Liver (tissue), 3 donors: ENCODE results near the gene PARD3.

Experiments
- FOXA2 ChIP-seq: IDR thresholded peaks from 2 replicates; pipeline ENCODE4 v1.6.1; 2016; ENCODE audit warnings: antibody characterized with exemption
- HNF4A ChIP-seq, 2 donors: conservative IDR thresholded peaks; 2 replicates each; pipeline ENCODE4 v1.6.1; 2016; ENCODE audit warnings: antibody characterized with exemption in 2 of 2, mild to moderate bottlenecking in 2 of 2
- HNF4G ChIP-seq: IDR thresholded peaks from 2 replicates; pipeline ENCODE4 v1.6.1; 2016; ENCODE audit warnings: antibody characterized with exemption
- SP1 ChIP-seq: IDR thresholded peaks from 2 replicates; pipeline ENCODE4 v1.6.1; 2018; ENCODE audit warnings: antibody characterized with exemption, mild to moderate bottlenecking
- TAF1 ChIP-seq: conservative IDR thresholded peaks from 2 replicates; pipeline ENCODE4 v1.6.1; 2016; ENCODE audit warnings: antibody characterized with exemption, mild to moderate bottlenecking
- YY1 ChIP-seq: IDR thresholded peaks from 2 replicates; pipeline ENCODE4 v1.6.1; 2016; ENCODE audit warnings: antibody characterized with exemption, mild to moderate bottlenecking
- TF ChIP-seq, protein P1 (sequence below): fragments of 150-350 bp; IDR thresholded peaks from 2 replicates; pipeline ENCODE4 v1.5.1; 2017; ENCODE audit warnings: improper control_type of control experiment, low read depth, low read length; ENCODE audit not compliant: missing input control
- TF ChIP-seq, protein P2 (sequence below): IDR thresholded peaks from 2 replicates; pipeline ENCODE4 v1.6.1; 2016; ENCODE audit warnings: antibody characterized with exemption
- TF ChIP-seq, protein P3 (sequence below): IDR thresholded peaks from 2 replicates; pipeline ENCODE4 v1.6.1; 2016; ENCODE audit warnings: antibody characterized with exemption, mild to moderate bottlenecking
- TF ChIP-seq, protein P4 (sequence below): IDR thresholded peaks from 2 replicates; pipeline ENCODE4 v1.6.1; 2016; ENCODE audit warnings: antibody characterized with exemption
- donor health status: healthy.
- donor health status: healthy.

DNA sequence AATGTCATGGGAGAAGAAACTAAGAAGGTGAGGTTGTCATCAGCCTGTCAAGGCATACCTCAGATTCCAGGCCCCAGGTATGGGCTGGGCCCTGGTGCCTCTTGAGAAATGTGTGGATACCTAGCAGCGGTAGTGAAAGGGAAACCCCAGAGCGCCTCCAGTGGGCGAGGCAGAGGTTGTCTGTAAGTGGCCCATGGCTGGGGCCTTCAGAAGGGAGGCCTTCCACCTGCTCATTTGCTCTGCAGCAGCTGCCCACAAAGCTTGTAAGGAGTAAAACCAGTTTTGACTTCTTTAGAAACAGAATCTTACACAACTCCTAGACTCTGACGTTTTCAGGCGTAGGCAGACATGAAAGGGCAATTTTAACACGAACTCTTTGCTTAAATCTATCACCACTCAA, 509.9 kb downstream of the PARD3 start:
- TF ChIP-seq, protein P1, sequence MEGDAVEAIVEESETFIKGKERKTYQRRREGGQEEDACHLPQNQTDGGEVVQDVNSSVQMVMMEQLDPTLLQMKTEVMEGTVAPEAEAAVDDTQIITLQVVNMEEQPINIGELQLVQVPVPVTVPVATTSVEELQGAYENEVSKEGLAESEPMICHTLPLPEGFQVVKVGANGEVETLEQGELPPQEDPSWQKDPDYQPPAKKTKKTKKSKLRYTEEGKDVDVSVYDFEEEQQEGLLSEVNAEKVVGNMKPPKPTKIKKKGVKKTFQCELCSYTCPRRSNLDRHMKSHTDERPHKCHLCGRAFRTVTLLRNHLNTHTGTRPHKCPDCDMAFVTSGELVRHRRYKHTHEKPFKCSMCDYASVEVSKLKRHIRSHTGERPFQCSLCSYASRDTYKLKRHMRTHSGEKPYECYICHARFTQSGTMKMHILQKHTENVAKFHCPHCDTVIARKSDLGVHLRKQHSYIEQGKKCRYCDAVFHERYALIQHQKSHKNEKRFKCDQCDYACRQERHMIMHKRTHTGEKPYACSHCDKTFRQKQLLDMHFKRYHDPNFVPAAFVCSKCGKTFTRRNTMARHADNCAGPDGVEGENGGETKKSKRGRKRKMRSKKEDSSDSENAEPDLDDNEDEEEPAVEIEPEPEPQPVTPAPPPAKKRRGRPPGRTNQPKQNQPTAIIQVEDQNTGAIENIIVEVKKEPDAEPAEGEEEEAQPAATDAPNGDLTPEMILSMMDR: no peak
- TF ChIP-seq, protein P2, sequence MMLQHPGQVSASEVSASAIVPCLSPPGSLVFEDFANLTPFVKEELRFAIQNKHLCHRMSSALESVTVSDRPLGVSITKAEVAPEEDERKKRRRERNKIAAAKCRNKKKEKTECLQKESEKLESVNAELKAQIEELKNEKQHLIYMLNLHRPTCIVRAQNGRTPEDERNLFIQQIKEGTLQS: no peak
- TF ChIP-seq HNF4A (conservative IDR thresholded peaks at IDR 0.05) (no peak), TAF1 (no peak), HNF4G (no peak), YY1 (no peak), FOXA2 (no peak), SP1 (no peak)
- TF ChIP-seq, protein P3, sequence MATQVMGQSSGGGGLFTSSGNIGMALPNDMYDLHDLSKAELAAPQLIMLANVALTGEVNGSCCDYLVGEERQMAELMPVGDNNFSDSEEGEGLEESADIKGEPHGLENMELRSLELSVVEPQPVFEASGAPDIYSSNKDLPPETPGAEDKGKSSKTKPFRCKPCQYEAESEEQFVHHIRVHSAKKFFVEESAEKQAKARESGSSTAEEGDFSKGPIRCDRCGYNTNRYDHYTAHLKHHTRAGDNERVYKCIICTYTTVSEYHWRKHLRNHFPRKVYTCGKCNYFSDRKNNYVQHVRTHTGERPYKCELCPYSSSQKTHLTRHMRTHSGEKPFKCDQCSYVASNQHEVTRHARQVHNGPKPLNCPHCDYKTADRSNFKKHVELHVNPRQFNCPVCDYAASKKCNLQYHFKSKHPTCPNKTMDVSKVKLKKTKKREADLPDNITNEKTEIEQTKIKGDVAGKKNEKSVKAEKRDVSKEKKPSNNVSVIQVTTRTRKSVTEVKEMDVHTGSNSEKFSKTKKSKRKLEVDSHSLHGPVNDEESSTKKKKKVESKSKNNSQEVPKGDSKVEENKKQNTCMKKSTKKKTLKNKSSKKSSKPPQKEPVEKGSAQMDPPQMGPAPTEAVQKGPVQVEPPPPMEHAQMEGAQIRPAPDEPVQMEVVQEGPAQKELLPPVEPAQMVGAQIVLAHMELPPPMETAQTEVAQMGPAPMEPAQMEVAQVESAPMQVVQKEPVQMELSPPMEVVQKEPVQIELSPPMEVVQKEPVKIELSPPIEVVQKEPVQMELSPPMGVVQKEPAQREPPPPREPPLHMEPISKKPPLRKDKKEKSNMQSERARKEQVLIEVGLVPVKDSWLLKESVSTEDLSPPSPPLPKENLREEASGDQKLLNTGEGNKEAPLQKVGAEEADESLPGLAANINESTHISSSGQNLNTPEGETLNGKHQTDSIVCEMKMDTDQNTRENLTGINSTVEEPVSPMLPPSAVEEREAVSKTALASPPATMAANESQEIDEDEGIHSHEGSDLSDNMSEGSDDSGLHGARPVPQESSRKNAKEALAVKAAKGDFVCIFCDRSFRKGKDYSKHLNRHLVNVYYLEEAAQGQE: no peak
- TF ChIP-seq, protein P4, sequence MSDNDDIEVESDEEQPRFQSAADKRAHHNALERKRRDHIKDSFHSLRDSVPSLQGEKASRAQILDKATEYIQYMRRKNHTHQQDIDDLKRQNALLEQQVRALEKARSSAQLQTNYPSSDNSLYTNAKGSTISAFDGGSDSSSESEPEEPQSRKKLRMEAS: no peak
